ENCODE measurements around the gene CACNA1F. TPM values are rescaled to one million over a fixed set of nuclear protein-coding genes. Genes with fewer than 3 reads are reported as not detected.
"Not testable (repeated sequence)": the region's sequence is repeated elsewhere in the genome, so short reads cannot be mapped to it uniquely, and the experiment has no call there.

The CACNA1F gene
- total RNA-seq, 2 experiments from 2014 or later = 0.11 to 0.18 TPM

DNA sequence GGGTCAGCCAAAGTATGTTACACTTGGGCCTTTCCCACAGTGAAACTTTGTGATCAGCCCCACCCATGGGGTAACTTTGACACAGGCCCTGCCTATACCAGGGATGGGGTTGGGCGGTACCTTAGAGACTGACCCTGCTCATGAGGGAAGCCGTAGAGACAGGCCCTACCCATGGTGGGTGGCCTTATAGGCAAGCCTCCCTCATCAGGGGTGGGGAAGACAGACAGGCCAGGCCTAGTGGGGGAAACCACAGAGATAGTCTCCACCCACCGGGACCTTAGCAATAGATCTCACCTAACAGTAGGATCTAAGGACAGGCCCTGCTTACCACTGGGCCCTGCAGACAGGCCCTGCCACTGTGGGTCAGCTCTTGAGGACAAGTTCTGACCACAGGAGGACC, 54.6 kb downstream of the CACNA1F start:
- POLR2A ChIA-PET = no interaction called here
- peaks cover 29% of the 10 kb centered on the region for H3K4me1 Mint-ChIP-seq (ENCODE audit: low read depth)
- no peaks in the 10 kb centered on the region for H3K27me3 Mint-ChIP-seq (ENCODE audit: low read depth)
- H3K36me3 Mint-ChIP-seq (ENCODE audit: low read depth) = peaks cover 57% of the 10 kb centered on the region
- CTCF ChIA-PET = no interaction called here
- DNase-seq (no peak), ATAC-seq (no peak)
- H3K9me3 Mint-ChIP-seq (ENCODE audit: insufficient read depth) = no peaks in the 10 kb centered on the region
- H3K27ac Mint-ChIP-seq = no peak overlapping the region
- no peak overlapping the region for H3K4me3 Mint-ChIP-seq

- POLR2A ChIA-PET = no interaction called here
- Mint-ChIP-seq H3K27me3 (ENCODE audit: low read depth) (no peaks in the 10 kb centered on the region), H3K4me3 (no peak overlapping the region), H3K27ac (peak overlapping the region; percentile 43), H3K9me3 (ENCODE audit: insufficient read depth) (no peaks in the 10 kb centered on the region), H3K36me3 (ENCODE audit: low read depth) (peaks cover 60% of the 10 kb centered on the region), H3K4me1 (ENCODE audit: low read depth) (peaks cover 34% of the 10 kb centered on the region)
- no peak for DNase-seq
- no peak for ATAC-seq
- CTCF ChIA-PET = interaction anchor here (1.0 kb wide), 2 partner anchors 11 to 22 kb away, joined by 3 read pairs; no protein-coding TSS in a partner anchor
These were observed 55.2 kb downstream of the CACNA1F start for GRCh38 chrX:49177873-49178480.

DNA sequence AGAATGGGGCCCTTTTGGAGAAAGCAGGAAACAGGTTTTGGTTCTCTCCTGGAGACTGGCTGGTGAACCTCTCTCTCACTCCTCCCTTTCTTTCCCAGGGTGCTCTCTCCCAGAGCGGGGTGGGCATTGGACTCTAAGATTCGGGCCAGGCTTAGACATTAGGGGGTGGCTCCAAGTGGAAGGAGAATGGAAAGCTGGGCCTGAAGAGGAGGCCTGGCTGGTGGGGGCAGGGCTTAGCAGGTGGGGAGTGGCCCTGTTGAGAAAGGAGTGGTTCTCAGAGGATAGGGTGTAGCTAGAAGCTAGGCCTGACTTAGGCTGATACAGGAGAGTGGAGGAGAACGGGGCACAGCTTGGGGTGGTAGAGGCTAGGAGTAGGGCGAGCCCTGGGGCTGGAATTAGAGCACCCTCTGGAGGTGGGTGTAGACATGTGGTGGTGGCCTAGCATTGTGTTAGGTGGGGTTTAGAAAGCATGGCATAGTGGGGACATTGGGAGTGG, 55.8 kb downstream of the CACNA1F start:
- Mint-ChIP-seq H3K36me3 (ENCODE audit: low read depth) (peaks cover 62% of the 10 kb centered on the region), H3K4me1 (ENCODE audit: low read depth) (peaks cover 38% of the 10 kb centered on the region), H3K4me3 (no peak overlapping the region), H3K27me3 (ENCODE audit: low read depth) (no peaks in the 10 kb centered on the region), H3K27ac (peak overlapping the region; percentile 43), H3K9me3 (ENCODE audit: insufficient read depth) (no peaks in the 10 kb centered on the region)
- CTCF ChIA-PET = interaction anchor here (1.0 kb wide), 2 partner anchors 11 to 21 kb away, joined by 3 read pairs; no protein-coding TSS in a partner anchor
- ATAC-seq = peak; percentile 47
- POLR2A ChIA-PET = no interaction called here
- peak; percentile 33 for DNase-seq

- ChIA-PET CTCF (interaction anchor here (1.0 kb wide), 2 partner anchors 10 to 21 kb away, joined by 3 read pairs; no protein-coding TSS in a partner anchor), POLR2A (interaction anchor here (1.0 kb wide), 1 partner anchor 9 kb away, joined by 5 read pairs; no protein-coding TSS in a partner anchor)
- Mint-ChIP-seq H3K27ac (peak overlapping the region; percentile 57), H3K36me3 (ENCODE audit: low read depth) (peaks cover 59% of the 10 kb centered on the region), H3K4me1 (ENCODE audit: low read depth) (peaks cover 40% of the 10 kb centered on the region), H3K9me3 (ENCODE audit: insufficient read depth) (no peaks in the 10 kb centered on the region), H3K4me3 (no peak overlapping the region), H3K27me3 (ENCODE audit: low read depth) (no peaks in the 10 kb centered on the region)
- ATAC-seq (no peak), DNase-seq (no peak)
These were observed 56.5 kb downstream of the CACNA1F start for GRCh38 chrX:49176421-49177326.

DNA sequence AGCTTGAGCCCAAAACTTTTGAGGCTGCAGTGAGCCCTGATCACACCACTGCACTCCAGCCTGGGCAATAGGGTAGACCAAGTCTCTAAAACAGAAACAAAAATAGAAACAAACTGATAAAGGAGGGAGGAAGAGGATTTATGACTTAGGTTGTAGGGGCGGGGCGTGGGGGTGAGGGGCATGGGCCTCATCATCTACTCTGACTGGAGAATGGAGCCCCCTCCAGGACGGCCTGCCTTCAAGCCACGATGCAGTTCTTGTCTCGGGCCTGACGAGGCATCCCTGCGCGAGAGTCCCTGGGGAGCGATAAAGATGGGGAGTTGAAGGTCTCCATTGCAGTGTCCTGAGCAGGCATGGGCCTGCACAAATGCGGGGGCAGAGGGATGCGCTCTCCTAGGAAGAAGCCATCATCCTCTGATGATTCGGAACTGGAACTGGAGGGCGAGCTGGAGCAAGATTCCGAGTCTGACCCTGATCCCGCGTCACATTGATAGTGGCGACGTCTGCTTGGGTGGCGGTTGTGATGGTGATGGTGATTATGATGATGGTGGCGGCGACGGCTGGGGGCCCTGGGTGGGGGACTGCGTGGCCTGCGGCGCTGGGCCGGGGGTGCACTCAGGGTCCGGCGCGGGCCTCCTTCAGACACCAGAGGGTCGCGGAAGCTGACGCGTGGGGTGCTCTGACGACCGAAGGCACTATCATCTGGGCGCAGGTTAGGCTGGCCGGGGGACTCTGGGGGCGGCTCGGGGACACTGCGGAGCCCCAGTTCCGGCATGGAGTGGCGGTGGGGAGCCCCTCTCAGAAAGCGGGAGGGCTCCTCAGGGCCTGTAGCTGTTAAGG, 57.5 kb downstream of the CACNA1F start:
- Mint-ChIP-seq H3K4me1 (ENCODE audit: low read depth) (peaks cover 44% of the 10 kb centered on the region), H3K27me3 (ENCODE audit: low read depth) (no peaks in the 10 kb centered on the region), H3K36me3 (ENCODE audit: low read depth) (peaks cover 56% of the 10 kb centered on the region), H3K9me3 (ENCODE audit: insufficient read depth) (no peaks in the 10 kb centered on the region), H3K4me3 (no peak overlapping the region), H3K27ac (no peak overlapping the region)
- ATAC-seq = no peak
- ChIA-PET CTCF (interaction anchor here (1.5 kb wide), 1 partner anchor 9 kb away, joined by 4 read pairs; no protein-coding TSS in a partner anchor), POLR2A (interaction anchor here (1.0 kb wide), 1 partner anchor 8 kb away, joined by 5 read pairs; no protein-coding TSS in a partner anchor)
- DNase-seq = no peak

DNA sequence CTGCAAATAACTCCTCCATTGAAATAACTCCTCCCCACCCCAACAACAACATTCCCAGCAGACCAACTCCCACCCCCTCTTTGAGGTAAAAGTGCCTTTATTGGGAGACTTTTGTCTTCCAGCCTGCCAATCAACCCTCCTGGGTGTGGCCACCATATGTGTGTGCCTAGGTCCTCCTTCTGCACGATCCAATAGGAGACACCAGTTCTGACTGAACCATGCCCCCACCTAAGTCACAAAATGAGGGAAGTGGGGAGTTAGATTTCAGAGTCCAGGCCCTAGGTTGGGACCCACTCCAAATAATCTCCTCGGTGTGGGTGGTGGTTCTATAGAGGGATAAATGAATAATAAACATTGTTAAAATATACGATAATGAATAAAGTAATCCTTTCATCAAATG, 58.4 kb downstream of the CACNA1F start:
- H3K9me3 Mint-ChIP-seq (ENCODE audit: insufficient read depth) = no peaks in the 10 kb centered on the region
- POLR2A ChIA-PET = no interaction called here
- H3K36me3 Mint-ChIP-seq (ENCODE audit: low read depth) = peaks cover 50% of the 10 kb centered on the region
- CTCF ChIA-PET = interaction anchor here (1.5 kb wide), 1 partner anchor 8 kb away, joined by 4 read pairs; no protein-coding TSS in a partner anchor
- peaks cover 40% of the 10 kb centered on the region for H3K4me1 Mint-ChIP-seq (ENCODE audit: low read depth)
- peak overlapping the region; percentile 40 for H3K4me3 Mint-ChIP-seq
- H3K27me3 Mint-ChIP-seq (ENCODE audit: low read depth) = no peaks in the 10 kb centered on the region
- peak overlapping the region; percentile 25 for H3K27ac Mint-ChIP-seq
- DNase-seq = no peak
- no peak for ATAC-seq

- ChIA-PET CTCF (interaction anchor here (1.5 kb wide), 1 partner anchor 14 kb away, joined by 4 read pairs; no protein-coding TSS in a partner anchor), POLR2A (interaction anchor here (0.7 kb wide), 1 partner anchor 90 kb away, joined by 3 read pairs; no protein-coding TSS in a partner anchor)
- Mint-ChIP-seq H3K4me3 (peak overlapping the region; percentile 85), H3K4me1 (ENCODE audit: low read depth) (peaks cover 39% of the 10 kb centered on the region), H3K36me3 (ENCODE audit: low read depth) (peaks cover 43% of the 10 kb centered on the region)
- not testable (repeated sequence) for H3K27ac Mint-ChIP-seq; DNase-seq; H3K27me3 Mint-ChIP-seq (ENCODE audit: low read depth); ATAC-seq; H3K9me3 Mint-ChIP-seq (ENCODE audit: insufficient read depth)
These were observed 59.6 kb downstream of the CACNA1F start for GRCh38 chrX:49173544-49173943.

DNA sequence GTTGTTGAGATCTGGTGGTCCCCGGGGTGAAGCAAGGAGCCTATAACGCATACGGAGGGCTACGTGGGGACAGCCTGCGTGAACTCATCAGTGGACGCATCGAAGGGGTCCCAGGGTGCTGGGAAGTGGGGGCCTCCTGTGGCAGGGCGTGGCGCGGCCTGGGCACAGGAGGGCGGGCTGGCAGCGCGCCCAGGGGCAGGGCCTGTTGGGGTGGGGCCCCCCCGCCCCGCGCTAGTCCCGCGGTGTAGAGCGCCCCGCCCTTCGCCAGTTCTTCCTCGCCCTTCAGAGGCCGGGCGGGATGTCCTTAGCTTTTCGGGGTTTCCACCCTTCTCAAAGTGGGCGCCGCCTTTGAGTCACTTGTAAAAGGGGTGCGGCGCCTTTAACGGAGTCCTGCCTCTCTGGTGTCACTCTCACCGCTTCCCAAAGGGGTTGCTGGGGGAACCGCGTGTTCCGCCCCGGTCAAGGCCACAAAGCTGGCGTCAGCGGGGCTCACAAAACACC, 60.8 kb downstream of the CACNA1F start:
- peaks cover 38% of the 10 kb centered on the region for H3K36me3 Mint-ChIP-seq (ENCODE audit: low read depth)
- H3K4me3 Mint-ChIP-seq = peak overlapping the region; percentile 85
- POLR2A ChIA-PET = interaction anchor here (0.6 to 1.4 kb wide), 4 partner anchors 16 to 371 kb away, joined by 3 to 4 read pairs (median 3); partner anchors contain the start of gene HDAC6
- peak overlapping the region; percentile 90 for H3K27ac Mint-ChIP-seq
- ATAC-seq = peak; percentile 86
- CTCF ChIA-PET = interaction anchor here (1.2 to 1.6 kb wide), 4 partner anchors 15 to 21 kb away, joined by 4 to 6 read pairs (median 4); no protein-coding TSS in a partner anchor
- peaks cover 47% of the 10 kb centered on the region for H3K4me1 Mint-ChIP-seq (ENCODE audit: low read depth)
- DNase-seq = peak; percentile 88
- H3K9me3 Mint-ChIP-seq (ENCODE audit: insufficient read depth) = no peaks in the 10 kb centered on the region
- H3K27me3 Mint-ChIP-seq (ENCODE audit: low read depth) = no peaks in the 10 kb centered on the region

GRCh38 chrX:49171752-49172279, 61.3 kb downstream of the CACNA1F start, which contains the start of gene PLP2:
Gene PLP2, plus strand, starts transcription at chrX:49171898. Its CDS starts 103 bp downstream, at chrX:49172001.
- no peaks in the 10 kb centered on the region for H3K27me3 Mint-ChIP-seq (ENCODE audit: low read depth)
- peaks cover 48% of the 10 kb centered on the region for H3K4me1 Mint-ChIP-seq (ENCODE audit: low read depth)
- peaks cover 36% of the 10 kb centered on the region for H3K36me3 Mint-ChIP-seq (ENCODE audit: low read depth)
- POLR2A ChIA-PET = interaction anchor here (0.7 to 1.4 kb wide), 2 partner anchors 31 to 101 kb away, joined by 3 to 4 read pairs; no protein-coding TSS in a partner anchor
- ATAC-seq (peak; percentile 59), DNase-seq (peak; percentile 77)
- H3K27ac Mint-ChIP-seq = peak within 1 kb of the TSS; percentile 90
- peak within 1 kb of the TSS; percentile 85 for H3K4me3 Mint-ChIP-seq
- no peaks in the 10 kb centered on the region for H3K9me3 Mint-ChIP-seq (ENCODE audit: insufficient read depth)
- CTCF ChIA-PET = interaction anchor here (1.2 to 1.6 kb wide), 3 partner anchors 16 to 21 kb away, joined by 4 to 6 read pairs (median 5); no protein-coding TSS in a partner anchor

DNA sequence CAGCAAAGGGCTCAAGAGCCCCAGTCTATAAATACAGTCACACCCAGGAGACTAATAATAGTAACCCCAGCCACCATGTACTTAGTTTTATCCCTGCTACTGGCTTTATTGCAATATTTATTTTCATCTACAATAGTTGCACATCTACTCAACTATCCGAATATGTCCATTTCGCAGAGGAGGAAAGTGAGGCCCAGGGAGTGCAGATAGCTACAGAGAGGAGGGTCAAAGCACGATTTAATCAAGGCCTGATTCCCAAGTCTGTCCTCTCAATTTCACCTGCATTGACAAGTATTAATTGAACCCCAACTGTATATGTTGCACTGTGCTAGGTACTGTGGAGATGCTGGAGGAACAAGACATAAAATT, 65.4 kb downstream of the CACNA1F start:
- Mint-ChIP-seq H3K4me1 (ENCODE audit: low read depth) (peaks cover 48% of the 10 kb centered on the region), H3K27ac (peak overlapping the region; percentile 98), H3K27me3 (ENCODE audit: low read depth) (no peaks in the 10 kb centered on the region), H3K36me3 (ENCODE audit: low read depth) (peaks cover 2% of the 10 kb centered on the region), H3K4me3 (peak overlapping the region; percentile 77), H3K9me3 (ENCODE audit: insufficient read depth) (no peaks in the 10 kb centered on the region)
- ChIA-PET CTCF (interaction anchor here (1.0 to 2.8 kb wide), 4 partner anchors 12 to 276 kb away, joined by 3 to 16 read pairs (median 8); no protein-coding TSS in a partner anchor), POLR2A (interaction anchor here (0.8 to 1.1 kb wide), 4 partner anchors 9 to 229 kb away, joined by 3 to 5 read pairs (median 4); no protein-coding TSS in a partner anchor)
- no peak for ATAC-seq
- no peak for DNase-seq
